GM12878 (cell line): ENCODE results near the gene FANCI. TPM values are rescaled to one million over a fixed set of nuclear protein-coding genes. Genes with fewer than 3 reads are reported as not detected.

Source experiments
- ATAC-seq: fragments of 200-7000 bp; cut with Tn5 transposase; 3 replicates; pipeline ENCODE4 v1.9.1; 2020; ENCODE audit warnings: mild to moderate bottlenecking, moderate library complexity
- BruUV-seq: library from RNA; stranded (reverse); fragments of 400-500 nt; replicated peaks from 2 replicates; lab custom pipeline; 2021; lab: Mats Ljungman, UMichigan
- CTCF ChIA-PET: fragments of 300-600 bp; sonication (Branson Sonifier 250); formaldehyde crosslinking; extraction: SDS; loops from one replicate; lab custom pipeline; 2021; ENCODE audit warnings: inconsistent platforms; lab: Yijun Ruan, JAX
- POLR2A ChIA-PET: fragments of 350-600 bp; formaldehyde crosslinking; extraction: SDS; loops from one replicate; lab custom pipeline; 2021; ENCODE audit warnings: inconsistent platforms; lab: Charles Lee
- RAD21 ChIA-PET: fragments of 300-600 bp; sonication (Branson Sonifier 250); formaldehyde crosslinking; loops from one replicate; lab custom pipeline; 2023; ENCODE audit warnings: antibody characterized with exemption; ENCODE audit not compliant: unreplicated experiment; lab: Charles Lee
- SMC1A ChIA-PET: fragments of 300-600 bp; sonication (Branson Sonifier 250); formaldehyde crosslinking; loops from one replicate; lab custom pipeline; 2023; ENCODE audit not compliant: unreplicated experiment, uncharacterized antibody; lab: Charles Lee
- DNase-seq: peaks from one replicate; pipeline ENCODE4 v3.0.0-alpha.2; 2011; ENCODE audit warnings: low read depth, low spot score
- FAIRE-seq: peaks from 3 replicates; lab custom pipeline; 2011; peaks lifted over from hg19 to GRCh38; lab: Jason Lieb, UNC
- H2AFZ ChIP-seq: 2 replicates; pipeline ENCODE4 v1.6.0; 2011; ENCODE audit warnings: low read depth, low read length, control low read depth; ENCODE audit not compliant: control insufficient read depth
- H3K27ac ChIP-seq: 2 replicates; pipeline ENCODE4 v1.5.1; 2011; ENCODE audit warnings: control low read depth; ENCODE audit not compliant: control insufficient read depth, insufficient read depth
- H3K27me3 ChIP-seq, 2 experiments: replicated peaks in 1 of 2; 2 replicates each; pipeline versions ENCODE4 v1.6.0 to v1.6.1; 2011; ENCODE audit warnings: low read length in 1 of 2; ENCODE audit not compliant: control insufficient read depth in 2 of 2, insufficient read depth in 2 of 2
- H3K36me3 ChIP-seq, 2 experiments: 2 replicates each; pipeline ENCODE4 v1.5.1; 2011; ENCODE audit warnings: low read length in 1 of 2; ENCODE audit not compliant: control insufficient read depth in 2 of 2, insufficient read depth in 2 of 2
- H3K4me1 ChIP-seq: 2 replicates; pipeline ENCODE4 v1.6.1; 2011; ENCODE audit warnings: mild to moderate bottlenecking, low read length, moderate library complexity, mixed read lengths; ENCODE audit not compliant: control insufficient read depth, insufficient read depth
- H3K4me2 ChIP-seq: 2 replicates; pipeline ENCODE4 v1.6.0; 2011; ENCODE audit warnings: control low read depth; ENCODE audit not compliant: control insufficient read depth, insufficient read depth
- H3K4me3 ChIP-seq: fragments of 200-600 bp; sonication (generic); 2 replicates; pipeline ENCODE4 v1.5.1; 2016
- H3K79me2 ChIP-seq: 2 replicates; pipeline ENCODE4 v1.6.0; 2011; ENCODE audit warnings: low read length; ENCODE audit not compliant: control insufficient read depth, insufficient read depth
- H3K9ac ChIP-seq: 2 replicates; pipeline ENCODE4 v1.8.0; 2011; ENCODE audit warnings: low read length, control low read depth, mixed read lengths; ENCODE audit not compliant: control insufficient read depth, insufficient read depth
- H3K9me3 ChIP-seq: replicated peaks from 3 replicates; pipeline ENCODE4 v1.5.1; 2011; ENCODE audit warnings: mild to moderate bottlenecking, low read length; ENCODE audit not compliant: control insufficient read depth, insufficient read depth
- H4K20me1 ChIP-seq: 2 replicates; pipeline ENCODE4 v1.6.0; 2011; ENCODE audit not compliant: control insufficient read depth, insufficient read depth
- ATF7 ChIP-seq: fragments of 450-650 bp; IDR thresholded peaks from 2 replicates; pipeline ENCODE4 v1.6.1; 2016; ENCODE audit warnings: low read depth, mild to moderate bottlenecking
- BHLHE40 ChIP-seq, 2 experiments: fragments of 450-650 bp in 1 of 2; IDR thresholded peaks; 2 replicates each; pipeline ENCODE4 v1.6.1; 2011 to 2017; ENCODE audit warnings: low read depth in 2 of 2, borderline replicate concordance in 1 of 2, improper control_type of control experiment in 1 of 2, low read length in 1 of 2, mild to moderate bottlenecking in 1 of 2
- CBX5 ChIP-seq: sonication (generic); IDR thresholded peaks from 2 replicates; pipeline ENCODE4 v1.6.1; 2016; ENCODE audit warnings: low read depth, moderate library complexity, mild to moderate bottlenecking, inconsistent platforms
- EED ChIP-seq: sonication (generic); IDR thresholded peaks from 2 replicates; pipeline ENCODE4 v1.6.1; 2016; ENCODE audit warnings: antibody characterized with exemption, low read depth
- ETV6 ChIP-seq, 2 experiments: fragments of 450-650 bp in 1 of 2; IDR thresholded peaks in 1 of 2; conservative IDR thresholded peaks in 1 of 2; 2 replicates each; pipeline ENCODE4 v1.6.1; 2014; ENCODE audit warnings: antibody characterized with exemption in 1 of 2, borderline replicate concordance in 1 of 2, low read depth in 1 of 2, mild to moderate bottlenecking in 1 of 2, moderate library complexity in 1 of 2
- IKZF1 ChIP-seq: fragments of 450-650 bp; conservative IDR thresholded peaks from 2 replicates; pipeline ENCODE4 v1.6.1; 2017; ENCODE audit warnings: antibody characterized with exemption, mild to moderate bottlenecking
- JUNB ChIP-seq: IDR thresholded peaks from 2 replicates; pipeline ENCODE4 v1.6.1; 2016; ENCODE audit warnings: antibody characterized with exemption, mild to moderate bottlenecking
- MEF2B ChIP-seq: fragments of 450-650 bp; IDR thresholded peaks from 2 replicates; pipeline ENCODE4 v1.6.1; 2018; ENCODE audit warnings: mild to moderate bottlenecking, moderate library complexity; ENCODE audit not compliant: partially characterized antibody, poor library complexity, severe bottlenecking
- NFXL1 ChIP-seq: fragments of 450-650 bp; IDR thresholded peaks from 2 replicates; pipeline ENCODE4 v1.6.1; 2017; ENCODE audit warnings: antibody characterized with exemption, mild to moderate bottlenecking, borderline replicate concordance
- NR2C2 ChIP-seq: IDR thresholded peaks from 2 replicates; pipeline ENCODE4 v1.6.1; 2011; ENCODE audit warnings: borderline replicate concordance, low read depth; ENCODE audit not compliant: control insufficient read depth, insufficient read length
- RUNX3 ChIP-seq: IDR thresholded peaks from 2 replicates; pipeline ENCODE4 v1.6.1; 2012; ENCODE audit warnings: low read length, inconsistent platforms
- STAT3 ChIP-seq: IDR thresholded peaks from 2 replicates; pipeline ENCODE4 v1.6.1; 2011; ENCODE audit warnings: low read depth, low read length, improper control_type of control experiment
- SUZ12 ChIP-seq: fragments of 200-600 bp; sonication (generic); IDR thresholded peaks from one replicate; pipeline ENCODE4 v1.6.1; 2018; ENCODE audit warnings: antibody characterized with exemption, mild to moderate bottlenecking; ENCODE audit not compliant: unreplicated experiment
- ZNF24 ChIP-seq: fragments of 450-650 bp; IDR thresholded peaks from 2 replicates; pipeline ENCODE4 v1.6.1; 2017; ENCODE audit warnings: antibody characterized with exemption, mild to moderate bottlenecking
- ZSCAN29 ChIP-seq: fragments of 450-650 bp; IDR thresholded peaks from 2 replicates; pipeline ENCODE4 v1.6.1; 2017; ENCODE audit warnings: mild to moderate bottlenecking, moderate library complexity
- WGBS: methylation state at CpG from one replicate; pipeline ENCODE4 v1.1.6; 2016; ENCODE audit warnings: low lambda C conversion rate; ENCODE audit not compliant: insufficient replicate concordance, insufficient coverage; ENCODE audit errors: missing lambda C conversion rate; 5-methylcytosine and 5-hydroxymethylcytosine counted together
- in situ Hi-C: fragments of 300-500 bp; cut with MboI; formaldehyde crosslinking; loops from 9 replicates; pipeline ENCODE4 v1.14.3; 2018; ENCODE audit warnings: mixed read lengths
- intact Hi-C: fragments of 100-400 bp; cut with micrococcal nuclease; formaldehyde crosslinking; loops from one replicate; pipeline ENCODE4 v1.14.2; 2022; ENCODE audit not compliant: unreplicated experiment
- polyA plus RNA-seq, 11 experiments: library from polyadenylated mRNA; depleted of rRNA in 4 of 11; unstranded in 6 of 11; stranded (reverse) in 5 of 11; fragments of >200 nt; fragmentation: Nextera tagmentation in 4 of 11; fragmentation: Illumina TruSeq in 1 of 11; extraction: Ambion mirVana in 4 of 11; extraction: Trizol in 1 of 11; gene quantifications; 1 replicate in 1 of 11; 2 replicates in 10 of 11; pipeline versions ENCODE4 v1.2.1 to v1.2.3, GENCODE V29; 2011 to 2016; ENCODE audit warnings: inconsistent platforms in 2 of 11, missing spikeins in 2 of 11, low read depth in 1 of 11
- total RNA-seq, 4 experiments: library from RNA; depleted of rRNA in 3 of 4; stranded (reverse); fragments of >200 nt in 3 of 4; fragmentation: Illumina TruSeq in 1 of 4; extraction: Trizol in 1 of 4; gene quantifications; 2 replicates each; pipeline versions ENCODE4 v1.2.1 to v1.2.3, GENCODE V29; 2013 to 2021
- TF ChIP-seq, protein P1 (sequence below): fragments of 450-650 bp; IDR thresholded peaks from 2 replicates; pipeline ENCODE4 v1.6.1; 2016; ENCODE audit warnings: mild to moderate bottlenecking

The FANCI gene
- total and polyA plus RNA-seq, 10 of the 15 experiments (the other 5 are each of a cell fraction or from before 2014, with no cell fraction given): 38.1 to 129 (median 82.4) TPM

GRCh38 chr15:89198196-89198595 lies 45.6 kb upstream of the FANCI start (continued):
- TF ChIP-seq ETV6 (conservative IDR thresholded peaks at IDR 0.05 in 1 of 2, IDR thresholded peaks at IDR 0.05 in 1 of 2; ENCODE audit: borderline replicate concordance in 1 of 2, low read depth in 1 of 2): no peak
- TF ChIP-seq BHLHE40 (IDR thresholded peaks at IDR 0.05; ENCODE audit: borderline replicate concordance in 1 of 2, low read depth in 2 of 2, low read length in 1 of 2): no peak
- TF ChIP-seq EED: no peak
- no peak for TF ChIP-seq ZSCAN29
- TF ChIP-seq NFXL1: no peak
- no peak for TF ChIP-seq JUNB

DNA sequence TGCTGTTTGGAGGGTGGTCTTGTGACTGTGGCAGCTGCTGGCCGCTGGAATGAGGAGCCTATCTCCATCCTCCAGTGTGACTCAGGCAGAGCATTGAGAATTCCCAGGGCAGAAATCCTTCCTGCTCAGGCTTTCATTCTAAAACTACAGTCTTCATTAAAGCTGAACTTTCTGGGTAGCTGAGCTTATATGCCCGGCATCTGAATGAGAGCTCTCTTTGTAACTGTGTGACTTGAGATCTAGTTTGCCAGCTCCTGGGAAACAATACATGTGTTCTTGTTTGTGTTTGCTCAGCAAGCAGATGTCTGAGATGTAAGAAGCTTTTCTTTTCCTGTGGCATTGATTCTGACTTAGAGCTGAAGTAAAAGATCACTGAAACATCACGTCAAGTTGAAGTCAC lies 44.8 kb upstream of the FANCI start:
- 96% methylated on average over 3 of the region's 3 CpGs for WGBS
- DNase-seq (no peak), ATAC-seq (no peak), FAIRE-seq (no peak)
- SMC1A ChIA-PET: interaction anchor here (1.1 to 1.3 kb wide), 2 partner anchors 27 to 141 kb away, joined by 3 read pairs; no protein-coding TSS in a partner anchor
- Histone ChIP-seq H3K4me1 (no peaks in the 10 kb centered on the region), H3K79me2 (no peaks in the 10 kb centered on the region), H3K27me3 (no peaks in the 10 kb centered on the region), H3K27ac (no peak overlapping the region), H3K36me3 (peaks cover 0 to 5% of the 10 kb centered on the region in 2 experiments; a peak in 2 of 4 replicates), H2AFZ (no peak overlapping the region), H3K9ac (no peak overlapping the region), H3K4me3 (no peak overlapping the region), H3K9me3 (no peaks in the 10 kb centered on the region)
- no TSS peak for BruUV-seq
- intact Hi-C loops (no loop called here), in situ Hi-C loops (no loop called here)
- CTCF ChIA-PET: interaction anchor here (0.6 to 8.1 kb wide), 7 partner anchors 8 to 166 kb away, joined by 3 to 47 read pairs (median 3); no protein-coding TSS in a partner anchor
- RAD21 ChIA-PET: no interaction called here
- TF ChIP-seq NFXL1: no peak
- TF ChIP-seq SUZ12: no peak
- no peak for TF ChIP-seq RUNX3
- no peak for TF ChIP-seq EED
- TF ChIP-seq IKZF1: no peak
- TF ChIP-seq, protein P1, sequence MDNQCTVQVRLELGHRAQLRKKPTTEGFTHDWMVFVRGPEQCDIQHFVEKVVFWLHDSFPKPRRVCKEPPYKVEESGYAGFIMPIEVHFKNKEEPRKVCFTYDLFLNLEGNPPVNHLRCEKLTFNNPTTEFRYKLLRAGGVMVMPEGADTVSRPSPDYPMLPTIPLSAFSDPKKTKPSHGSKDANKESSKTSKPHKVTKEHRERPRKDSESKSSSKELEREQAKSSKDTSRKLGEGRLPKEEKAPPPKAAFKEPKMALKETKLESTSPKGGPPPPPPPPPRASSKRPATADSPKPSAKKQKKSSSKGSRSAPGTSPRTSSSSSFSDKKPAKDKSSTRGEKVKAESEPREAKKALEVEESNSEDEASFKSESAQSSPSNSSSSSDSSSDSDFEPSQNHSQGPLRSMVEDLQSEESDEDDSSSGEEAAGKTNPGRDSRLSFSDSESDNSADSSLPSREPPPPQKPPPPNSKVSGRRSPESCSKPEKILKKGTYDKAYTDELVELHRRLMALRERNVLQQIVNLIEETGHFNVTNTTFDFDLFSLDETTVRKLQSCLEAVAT: no peak
- TF ChIP-seq ATF7: no peak
- no peak for TF ChIP-seq MEF2B
- no peak for TF ChIP-seq CBX5
- no peak for TF ChIP-seq STAT3
- no peak for TF ChIP-seq NR2C2
- TF ChIP-seq ZNF24: no peak
- TF ChIP-seq, all 136 proteins: peak for 0
- POLR2A ChIA-PET: no interaction called here
- H3K4me2 ChIP-seq: no peak overlapping the region
- H4K20me1 ChIP-seq: no peaks in the 10 kb centered on the region
